Colon (tissue), 2 donors: ENCODE measurements around the gene REPS1.
"Not testable (repeated sequence)": the region's sequence is repeated elsewhere in the genome, so short reads cannot be mapped to it uniquely, and the experiment has no call there.

Experiments used
- FAIRE-seq: peaks from 2 replicates; lab custom pipeline; 2012; peaks lifted over from hg19 to GRCh38; lab: Jason Lieb, UNC
- donor health status: control.
- donor health status: control.

Gene REPS1

DNA sequence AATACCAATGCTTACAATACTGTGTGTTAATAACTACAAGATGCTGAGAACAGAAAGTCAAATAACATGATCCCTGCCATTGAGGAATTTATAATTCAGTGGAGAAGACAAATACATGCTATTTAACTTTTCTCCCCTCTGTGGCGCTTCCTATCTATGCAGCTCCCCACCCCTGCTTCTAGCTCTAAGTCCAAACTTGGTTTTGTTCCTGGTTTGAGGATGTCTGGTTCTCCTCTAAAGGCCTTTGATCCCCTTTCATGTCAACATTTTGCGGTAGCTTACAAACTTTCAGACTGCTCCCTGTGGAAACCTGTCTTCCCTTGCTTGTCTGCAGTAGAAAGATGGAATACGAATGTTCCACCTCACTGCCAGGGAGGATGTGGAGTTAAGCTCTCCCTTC is 18.4 kb upstream of the REPS1 start:
- FAIRE-seq = no peak

DNA sequence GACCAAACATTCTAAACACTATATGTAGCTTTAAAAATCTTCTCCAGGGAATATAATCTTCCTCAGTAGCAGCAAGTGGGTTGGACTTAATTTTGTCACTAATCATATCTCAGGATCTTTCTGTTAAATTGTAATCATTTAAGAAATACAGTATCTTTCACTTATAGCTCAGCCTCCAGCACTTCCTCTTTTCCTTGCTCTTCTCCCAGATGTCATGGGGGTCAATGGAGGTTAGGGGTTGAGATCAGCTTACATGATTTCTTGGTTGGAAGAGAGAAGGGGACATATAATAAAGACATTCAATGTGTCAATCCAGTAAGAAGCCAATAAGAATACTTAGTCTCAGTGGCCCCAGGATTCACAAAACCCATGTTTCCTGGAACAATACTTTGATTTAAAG is 15.7 kb upstream of the REPS1 start:
- no peak for FAIRE-seq

DNA sequence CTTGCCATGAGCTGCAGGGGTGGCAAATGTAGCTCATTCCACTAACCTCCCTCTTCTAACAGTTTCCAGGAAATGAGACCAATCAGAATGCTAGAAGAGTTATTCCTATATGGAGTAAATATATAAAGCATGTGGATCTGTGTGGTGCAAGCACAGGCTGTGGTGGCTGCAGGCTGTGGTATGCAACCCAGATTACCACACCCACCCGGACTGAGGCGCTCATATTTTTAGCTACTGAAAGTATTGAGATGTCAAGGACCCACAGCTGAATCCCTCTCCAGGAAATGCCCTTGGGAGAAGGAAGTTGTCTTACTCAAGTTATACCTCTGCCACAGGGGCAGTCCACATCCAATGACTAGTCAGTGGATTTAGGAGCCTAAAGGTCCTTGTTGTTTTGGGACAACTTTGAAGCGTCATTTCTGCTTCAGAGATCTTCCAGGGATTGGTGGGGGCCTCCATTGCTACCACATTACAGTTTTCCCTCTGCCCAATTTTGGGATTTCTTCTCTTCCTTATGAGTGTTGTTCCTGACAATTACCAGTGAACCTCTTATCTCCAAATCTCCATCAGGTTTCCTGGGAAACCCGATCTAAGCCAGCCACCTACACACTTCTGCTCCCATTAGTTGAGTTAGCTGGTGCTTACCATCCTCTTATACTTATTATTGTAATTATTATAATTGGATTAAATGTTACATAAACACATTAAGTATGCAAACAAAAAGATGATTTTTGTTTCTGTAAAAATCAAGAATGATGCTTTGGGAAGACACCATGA is 12.1 kb upstream of the REPS1 start:
- FAIRE-seq = no peak

DNA sequence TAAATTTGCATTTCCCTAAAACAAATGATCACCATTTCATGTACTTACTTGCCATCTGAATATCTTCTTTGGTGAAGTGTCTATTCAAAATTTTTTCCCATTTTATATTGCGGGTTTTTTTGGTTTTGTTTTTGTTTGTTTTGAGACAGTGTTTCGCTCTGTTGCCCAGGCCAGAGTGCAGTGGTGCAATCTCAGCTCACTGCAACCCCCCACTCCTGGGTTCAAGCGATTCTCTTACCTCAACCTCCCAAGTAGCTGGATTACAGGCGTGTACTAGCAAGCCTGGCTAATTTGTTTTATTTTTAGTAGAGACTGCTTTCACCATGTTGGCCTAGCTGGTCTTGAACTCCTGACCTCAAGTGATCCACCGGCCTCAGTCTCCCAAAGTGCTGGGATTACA is 9.1 kb upstream of the REPS1 start:
- no peak for FAIRE-seq

DNA sequence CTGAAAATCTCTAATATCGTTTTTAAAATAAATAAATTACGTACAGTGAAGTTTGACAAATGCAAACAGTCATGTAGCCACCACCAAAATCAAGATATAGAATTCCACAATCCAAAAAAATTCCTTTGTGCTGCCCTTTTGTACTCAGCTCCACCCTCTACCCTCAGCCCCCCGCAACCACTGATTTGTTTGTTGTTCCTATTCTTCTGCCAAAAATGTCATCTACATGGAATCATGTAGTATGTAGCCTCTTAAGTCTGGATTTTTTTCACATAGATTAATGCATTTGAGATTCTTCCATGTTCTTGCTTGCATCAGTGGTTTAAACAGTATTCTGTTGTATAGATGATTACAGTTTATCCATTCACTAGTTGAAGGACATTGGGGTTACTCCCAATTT is 8.5 kb upstream of the REPS1 start:
- no peak for FAIRE-seq

GRCh38 chr6:138993410-138993809 is 5.4 kb upstream of the REPS1 start:
- FAIRE-seq = not testable (repeated sequence)

GRCh38 chr6:138992965-138993364 is 4.9 kb upstream of the REPS1 start:
- not testable (repeated sequence) for FAIRE-seq

DNA sequence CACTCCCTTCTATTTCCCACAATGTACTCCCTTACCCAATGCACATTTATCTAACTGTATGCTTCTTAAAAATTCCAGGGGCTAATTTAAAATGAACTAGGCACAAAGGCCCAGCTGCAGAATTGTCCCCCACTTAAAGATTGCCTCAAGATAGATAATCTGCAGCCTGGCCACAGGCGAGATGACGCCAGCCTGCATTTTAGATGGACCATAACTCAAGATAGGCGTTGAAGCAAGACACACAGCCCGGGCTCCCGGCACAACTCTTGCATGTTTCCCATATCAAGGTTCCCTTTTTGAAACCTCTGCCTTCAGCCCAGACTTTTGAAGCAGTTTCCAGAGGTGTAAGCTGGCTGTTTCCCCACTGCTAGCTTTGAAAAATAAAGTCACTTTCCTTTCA is 3.2 kb upstream of the REPS1 start:
- no peak for FAIRE-seq

DNA sequence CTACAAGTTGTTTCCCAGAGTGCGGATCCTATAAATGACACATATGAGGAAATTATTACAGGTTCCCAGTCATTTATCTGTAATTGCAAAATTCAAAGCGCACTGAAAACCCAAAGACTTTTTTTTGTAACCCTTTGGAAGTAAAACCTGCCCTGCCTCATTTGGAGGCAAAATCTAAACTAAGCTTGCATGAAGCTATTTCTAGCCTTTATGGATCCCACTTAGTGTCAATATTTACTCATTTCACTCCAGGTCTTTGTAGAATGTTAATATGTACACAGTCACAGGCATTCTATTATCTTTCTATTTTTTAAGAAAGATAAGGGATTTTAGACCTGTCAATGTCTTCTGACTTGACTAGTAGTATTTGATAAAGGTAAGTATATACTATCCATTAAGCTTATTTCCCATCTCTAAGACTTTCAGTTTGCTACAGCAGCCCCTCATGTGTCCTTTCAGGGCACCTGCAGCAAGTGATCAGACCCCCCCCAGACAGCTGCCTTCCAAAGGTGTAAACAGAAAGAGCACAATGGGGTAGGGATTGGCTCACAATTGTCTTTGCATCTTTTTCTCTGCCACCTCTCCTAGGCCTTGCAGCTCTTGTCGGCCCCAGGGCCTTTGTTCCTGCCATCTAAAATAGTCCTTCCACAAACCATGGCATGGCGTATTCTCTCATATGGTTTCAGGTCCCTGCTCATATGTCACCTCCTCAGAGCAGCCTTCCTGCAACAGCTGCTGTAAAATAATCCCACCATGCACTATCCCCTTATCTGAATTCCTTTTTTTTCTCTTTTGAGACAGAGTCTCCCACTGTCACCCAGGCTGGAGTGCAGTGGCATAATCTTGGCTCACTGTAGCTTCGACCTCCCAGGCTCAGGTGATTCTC is 1.3 kb upstream of the REPS1 start:
- no peak for FAIRE-seq

GRCh38 chr6:138988469-138988834 is 399 bp upstream of the REPS1 start:
- no peak for FAIRE-seq

DNA sequence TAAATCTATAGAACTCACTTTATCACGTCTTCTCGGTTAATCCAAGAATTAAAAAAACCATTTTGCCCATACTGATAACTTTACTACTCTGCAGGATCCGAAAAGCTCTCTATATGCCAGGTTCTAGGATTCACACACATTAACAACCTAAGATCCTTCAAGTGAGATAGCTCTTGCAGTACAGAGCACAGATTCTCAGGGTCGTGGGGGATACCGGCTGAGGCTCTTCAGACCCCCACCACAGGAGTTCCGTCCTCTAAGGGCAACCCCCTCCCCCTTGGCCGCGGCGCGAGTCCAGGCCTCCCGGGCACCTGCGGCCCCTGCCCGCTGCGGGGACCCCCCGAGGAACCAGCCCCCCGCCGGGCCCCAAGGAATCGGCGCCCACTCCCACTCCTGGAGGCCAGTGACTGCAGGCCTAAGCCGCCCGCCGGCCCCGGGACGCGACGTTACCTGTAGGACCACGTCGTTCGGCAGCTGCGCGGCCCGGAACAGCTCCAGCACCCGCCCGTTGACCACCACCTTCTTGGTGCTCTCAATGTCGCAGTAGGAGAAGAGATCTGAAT is 892 bp downstream of the REPS1 start:
- no peak for FAIRE-seq

DNA sequence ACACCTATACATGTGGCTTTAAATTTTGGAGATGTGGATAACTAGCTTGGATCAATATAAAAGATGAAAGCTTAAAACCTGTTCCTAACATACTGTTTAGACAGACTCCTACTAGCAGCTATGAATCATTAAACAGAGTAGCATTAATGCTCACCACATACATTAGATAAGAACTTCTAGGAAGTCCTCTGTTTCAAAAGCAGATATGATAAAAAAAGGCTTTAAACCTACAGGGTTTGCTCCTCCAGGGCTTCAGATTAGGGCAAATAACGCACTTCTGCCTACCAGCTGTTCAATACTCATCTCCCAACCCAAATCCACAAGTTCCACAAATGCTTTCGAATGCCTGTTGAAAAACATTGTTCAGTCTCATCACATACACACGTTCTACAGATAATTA is 1.5 kb downstream of the REPS1 start:
- no peak for FAIRE-seq

GRCh38 chr6:138981416-138981815 is 6.6 kb downstream of the REPS1 start:
- no peak for FAIRE-seq

GRCh38 chr6:138979813-138980668 is 8.0 kb downstream of the REPS1 start:
- no peak for FAIRE-seq

DNA sequence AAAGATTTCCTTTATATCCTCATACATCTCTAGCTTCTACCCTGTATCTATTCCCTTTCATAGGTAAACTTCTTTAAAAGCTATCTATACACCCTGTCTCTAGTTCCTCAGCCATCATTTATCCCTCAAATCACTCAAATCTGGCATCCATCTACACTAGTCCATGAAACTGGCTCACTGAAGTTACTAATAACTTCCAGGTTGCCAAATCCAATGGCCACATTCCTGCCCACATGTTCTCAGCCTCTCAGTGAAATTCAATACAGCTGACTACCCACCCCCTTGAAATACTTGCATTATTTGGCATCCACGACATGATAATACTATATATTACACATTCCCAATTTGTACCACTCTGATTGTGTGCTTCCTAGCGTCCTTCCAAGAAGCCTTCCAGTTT is 8.7 kb downstream of the REPS1 start:
- no peak for FAIRE-seq

DNA sequence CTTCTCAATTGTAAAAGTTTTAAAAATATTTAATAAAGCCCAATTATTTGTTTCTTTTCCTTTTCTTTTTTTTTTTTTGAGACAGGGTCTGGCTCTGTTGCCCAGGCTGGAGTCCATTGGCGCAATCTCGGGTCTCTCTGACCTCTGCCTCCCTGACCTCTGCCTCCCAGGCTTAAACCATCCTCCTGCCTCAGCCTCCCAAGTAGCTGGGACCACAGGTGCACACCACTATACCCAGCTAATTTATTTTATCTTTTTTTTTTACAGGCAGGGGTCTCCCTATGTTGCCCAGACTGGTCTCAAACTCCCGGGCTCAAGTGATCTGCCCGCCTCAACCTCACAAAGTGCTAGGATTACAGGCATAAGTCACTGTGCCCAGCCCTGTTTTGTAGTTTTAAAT is 9.8 kb downstream of the REPS1 start:
- no peak for FAIRE-seq

DNA sequence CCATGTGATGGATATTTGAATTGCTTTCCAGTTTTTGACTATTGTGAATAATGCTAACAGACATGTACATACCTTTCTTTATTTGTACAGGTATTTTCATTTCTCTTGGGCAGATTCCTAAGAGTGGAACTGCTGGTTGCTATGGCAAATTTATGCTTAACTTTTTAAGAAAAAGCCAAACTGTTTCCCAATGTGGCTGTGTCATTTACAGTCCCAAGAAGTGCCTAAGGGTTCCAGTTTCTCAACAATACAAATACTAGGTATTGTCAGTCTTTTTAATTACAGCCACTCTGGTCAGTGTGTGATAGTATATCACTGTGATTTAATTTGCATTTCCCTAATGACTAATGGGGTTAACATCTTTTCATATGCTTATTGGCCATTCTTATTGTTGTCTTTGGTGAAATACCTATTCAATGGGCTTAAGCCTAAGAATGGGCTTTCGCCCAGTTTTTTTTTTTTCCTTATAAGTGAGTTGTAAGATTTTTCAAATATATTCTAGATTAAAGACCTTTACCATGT is 10.3 kb downstream of the REPS1 start:
- FAIRE-seq = no peak

GRCh38 chr6:138977242-138977641 is 10.8 kb downstream of the REPS1 start:
- FAIRE-seq = no peak

- no peak for FAIRE-seq
These were observed 12.2 kb downstream of the REPS1 start for GRCh38 chr6:138975815-138976214.

GRCh38 chr6:138973466-138974153 is 14.4 kb downstream of the REPS1 start:
- FAIRE-seq = no peak

DNA sequence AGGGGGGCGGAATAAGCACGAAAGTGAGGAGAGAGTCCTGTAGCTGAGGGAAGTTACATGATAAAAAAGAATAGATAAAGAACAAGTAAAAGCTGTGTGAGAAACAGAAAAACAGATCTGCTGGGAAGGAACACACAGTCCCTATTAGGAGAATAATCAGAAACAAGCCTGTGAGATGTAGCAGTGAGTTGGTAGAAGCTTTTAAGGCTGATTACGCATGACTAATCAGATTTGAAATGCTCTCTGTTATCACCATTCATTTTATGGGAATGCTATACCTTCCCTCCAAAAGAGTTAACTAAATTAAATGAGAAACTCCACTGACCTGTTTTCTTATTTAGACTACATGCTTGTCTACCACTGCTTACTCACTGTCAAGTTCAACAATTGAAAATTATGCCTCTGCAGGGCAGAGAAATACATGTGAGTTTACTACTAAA is 15.8 kb downstream of the REPS1 start:
- FAIRE-seq = no peak
